Activated T-cell treated with anti-CD3 and anti-CD28 coated beads, Interleukin-2, amount 50 U/mL, for 72 hours (primary cell): ENCODE results near the gene ANXA4. TPM values are rescaled to one million over a fixed set of nuclear protein-coding genes. Genes with fewer than 3 reads are reported as not detected.
"Not testable (repeated sequence)": the region's sequence is repeated elsewhere in the genome, so short reads cannot be mapped to it uniquely, and the experiment has no call there.

ENCODE experiments used
- ATAC-seq, 2 donors: fragments of 150-1000 bp; cut with Tn5 transposase; replicated peaks in 1 of 2; 2 replicates each; pipeline ENCODE4 v1.10.0; 2021; ENCODE audit warnings: moderate library complexity in 2 of 2, mild to moderate bottlenecking in 1 of 2
- DNase-seq, 2 donors: peaks; one replicate each; pipeline ENCODE4 v3.0.0; 2021 to 2022; ENCODE audit warnings: mixed read lengths in 1 of 2
- H3K27ac Mint-ChIP-seq: one replicate; pipeline ENCODE4 v1.8.0; 2022; ENCODE audit warnings: mild to moderate bottlenecking, moderate library complexity, mixed read lengths
- H3K27me3 Mint-ChIP-seq: one replicate; pipeline ENCODE4 v1.8.0; 2022; ENCODE audit warnings: low read depth, mixed read lengths
- H3K36me3 Mint-ChIP-seq, 2 donors: one replicate each; pipeline ENCODE4 v1.8.0; 2022; ENCODE audit warnings: mixed read lengths in 2 of 2, mild to moderate bottlenecking in 1 of 2; ENCODE audit not compliant: insufficient read depth in 2 of 2
- H3K4me1 Mint-ChIP-seq: one replicate; pipeline ENCODE4 v1.8.0; 2022; ENCODE audit warnings: low read depth, mixed read lengths
- H3K4me3 Mint-ChIP-seq, 2 donors: one replicate each; pipeline ENCODE4 v1.8.0; 2022; ENCODE audit warnings: mild to moderate bottlenecking in 2 of 2, mixed read lengths in 2 of 2, moderate library complexity in 2 of 2
- H3K9me3 Mint-ChIP-seq, 2 donors: one replicate each; pipeline ENCODE4 v1.8.0; 2022; ENCODE audit warnings: mixed read lengths in 2 of 2
- total RNA-seq, 2 donors: library from RNA; stranded (reverse); gene quantifications; one replicate each; pipeline ENCODE4 v1.2.3, GENCODE V29; 2022

ANXA4 gene
- total RNA-seq, 2 donors from 2014 or later: 25.3 to 30.2 TPM

- peaks cover 23% of the 10 kb centered on the region for H3K4me1 Mint-ChIP-seq
- no peak overlapping the region for H3K27ac Mint-ChIP-seq
- ATAC-seq: no peak
- H3K4me3 Mint-ChIP-seq: no peak overlapping the region
- H3K27me3 Mint-ChIP-seq: no peaks in the 10 kb centered on the region
- H3K36me3 Mint-ChIP-seq: no peaks in the 10 kb centered on the region
- no peaks in the 10 kb centered on the region for H3K9me3 Mint-ChIP-seq
- DNase-seq: no peak
These were observed 27.9 kb upstream of the ANXA4 start for GRCh38 chr2:69714024-69714423.

- not testable (repeated sequence) for H3K36me3 Mint-ChIP-seq, H3K9me3 Mint-ChIP-seq, H3K27ac Mint-ChIP-seq, H3K27me3 Mint-ChIP-seq
- DNase-seq: peak; percentile 89 to 91
- H3K4me3 Mint-ChIP-seq: peak overlapping the region; percentile 41 to 46
- peak; percentile 85 to 89 for ATAC-seq
- peaks cover 23% of the 10 kb centered on the region for H3K4me1 Mint-ChIP-seq
These were observed 27.3 kb upstream of the ANXA4 start for GRCh38 chr2:69714539-69715220.

- H3K27ac Mint-ChIP-seq: peak overlapping the region; percentile 28
- peaks cover 23% of the 10 kb centered on the region for H3K4me1 Mint-ChIP-seq
- ATAC-seq: peak; percentile 83 to 90
- H3K9me3 Mint-ChIP-seq: no peaks in the 10 kb centered on the region
- H3K4me3 Mint-ChIP-seq: no peak overlapping the region
- no peaks in the 10 kb centered on the region for H3K36me3 Mint-ChIP-seq
- no peak for DNase-seq
- no peaks in the 10 kb centered on the region for H3K27me3 Mint-ChIP-seq
These were observed 26.0 kb upstream of the ANXA4 start for GRCh38 chr2:69715964-69716363.

GRCh38 chr2:69716555-69717120 is 25.3 kb upstream of the ANXA4 start:
- H3K4me1 Mint-ChIP-seq: peaks cover 23% of the 10 kb centered on the region
- no peak overlapping the region for H3K4me3 Mint-ChIP-seq
- H3K9me3 Mint-ChIP-seq: no peaks in the 10 kb centered on the region
- DNase-seq: no peak
- no peaks in the 10 kb centered on the region for H3K27me3 Mint-ChIP-seq
- ATAC-seq: no peak
- H3K36me3 Mint-ChIP-seq: no peaks in the 10 kb centered on the region
- H3K27ac Mint-ChIP-seq: no peak overlapping the region

GRCh38 chr2:69717186-69717585 is 24.7 kb upstream of the ANXA4 start:
- ATAC-seq (no peak), DNase-seq (no peak)
- no peak overlapping the region for H3K4me3 Mint-ChIP-seq
- H3K4me1 Mint-ChIP-seq: peaks cover 23% of the 10 kb centered on the region
- H3K36me3 Mint-ChIP-seq: no peaks in the 10 kb centered on the region
- H3K27ac Mint-ChIP-seq: no peak overlapping the region
- no peaks in the 10 kb centered on the region for H3K9me3 Mint-ChIP-seq
- H3K27me3 Mint-ChIP-seq: no peaks in the 10 kb centered on the region

- ATAC-seq (no peak), DNase-seq (no peak)
- Mint-ChIP-seq H3K36me3 (no peaks in the 10 kb centered on the region), H3K9me3 (no peaks in the 10 kb centered on the region), H3K27me3 (no peaks in the 10 kb centered on the region), H3K4me3 (no peak overlapping the region), H3K27ac (no peak overlapping the region), H3K4me1 (peaks cover 23% of the 10 kb centered on the region)
These were observed 24.1 kb upstream of the ANXA4 start for GRCh38 chr2:69717861-69718273.

GRCh38 chr2:69718338-69718965 is 23.5 kb upstream of the ANXA4 start:
- Mint-ChIP-seq H3K27me3 (no peaks in the 10 kb centered on the region), H3K27ac (no peak overlapping the region), H3K36me3 (no peaks in the 10 kb centered on the region), H3K9me3 (no peaks in the 10 kb centered on the region), H3K4me3 (no peak overlapping the region), H3K4me1 (peaks cover 23% of the 10 kb centered on the region)
- ATAC-seq: no peak
- no peak for DNase-seq

- DNase-seq (no peak), ATAC-seq (no peak)
- H3K36me3 Mint-ChIP-seq: no peaks in the 10 kb centered on the region
- H3K27me3 Mint-ChIP-seq: no peaks in the 10 kb centered on the region
- peaks cover 24% of the 10 kb centered on the region for H3K4me1 Mint-ChIP-seq
- no peak overlapping the region for H3K4me3 Mint-ChIP-seq
- H3K27ac Mint-ChIP-seq: no peak overlapping the region
- no peaks in the 10 kb centered on the region for H3K9me3 Mint-ChIP-seq
These were observed 21.5 kb upstream of the ANXA4 start for GRCh38 chr2:69720404-69720803.

GRCh38 chr2:69721022-69721421 is 20.9 kb upstream of the ANXA4 start:
- Mint-ChIP-seq H3K36me3 (no peaks in the 10 kb centered on the region), H3K4me3 (no peak overlapping the region), H3K27me3 (no peaks in the 10 kb centered on the region), H3K27ac (no peak overlapping the region), H3K4me1 (peaks cover 19% of the 10 kb centered on the region), H3K9me3 (no peaks in the 10 kb centered on the region)
- ATAC-seq (no peak), DNase-seq (no peak)

- peaks cover 10% of the 10 kb centered on the region for H3K4me1 Mint-ChIP-seq
- H3K36me3 Mint-ChIP-seq: no peaks in the 10 kb centered on the region
- DNase-seq: no peak
- H3K9me3 Mint-ChIP-seq: no peaks in the 10 kb centered on the region
- no peak overlapping the region for H3K27ac Mint-ChIP-seq
- H3K27me3 Mint-ChIP-seq: no peaks in the 10 kb centered on the region
- H3K4me3 Mint-ChIP-seq: no peak overlapping the region
- ATAC-seq: no peak
These were observed 18.1 kb upstream of the ANXA4 start for GRCh38 chr2:69723791-69724190.

- Mint-ChIP-seq H3K4me3 (peak overlapping the region; percentile 52 to 72), H3K27ac (no peak overlapping the region)
These were observed 17.3 kb upstream of the ANXA4 start for GRCh38 chr2:69724540-69725159.

GRCh38 chr2:69725706-69726360 is 16.1 kb upstream of the ANXA4 start:
- Mint-ChIP-seq H3K4me3 (no peak overlapping the region), H3K9me3 (no peaks in the 10 kb centered on the region), H3K4me1 (peaks cover 10% of the 10 kb centered on the region), H3K27ac (no peak overlapping the region), H3K36me3 (no peaks in the 10 kb centered on the region), H3K27me3 (no peaks in the 10 kb centered on the region)
- no peak for ATAC-seq
- no peak for DNase-seq

More at GRCh38 chr2:69724540-69725159, 17.3 kb upstream of the ANXA4 start:
- Mint-ChIP-seq H3K27me3 (no peaks in the 10 kb centered on the region), H3K36me3 (no peaks in the 10 kb centered on the region), H3K9me3 (no peaks in the 10 kb centered on the region), H3K4me1 (peaks cover 10% of the 10 kb centered on the region)
- peak; percentile 85 to 89 for DNase-seq
- peak; percentile 87 to 90 for ATAC-seq

GRCh38 chr2:69729266-69729665 is 12.7 kb upstream of the ANXA4 start:
- Mint-ChIP-seq H3K36me3 (no peaks in the 10 kb centered on the region), H3K27me3 (no peaks in the 10 kb centered on the region), H3K4me3 (no peak overlapping the region), H3K9me3 (no peaks in the 10 kb centered on the region), H3K27ac (no peak overlapping the region), H3K4me1 (peaks cover 8% of the 10 kb centered on the region)
- DNase-seq (no peak), ATAC-seq (no peak)
